ENCODE results near the gene CNKSR3.

The CNKSR3 gene

DNA sequence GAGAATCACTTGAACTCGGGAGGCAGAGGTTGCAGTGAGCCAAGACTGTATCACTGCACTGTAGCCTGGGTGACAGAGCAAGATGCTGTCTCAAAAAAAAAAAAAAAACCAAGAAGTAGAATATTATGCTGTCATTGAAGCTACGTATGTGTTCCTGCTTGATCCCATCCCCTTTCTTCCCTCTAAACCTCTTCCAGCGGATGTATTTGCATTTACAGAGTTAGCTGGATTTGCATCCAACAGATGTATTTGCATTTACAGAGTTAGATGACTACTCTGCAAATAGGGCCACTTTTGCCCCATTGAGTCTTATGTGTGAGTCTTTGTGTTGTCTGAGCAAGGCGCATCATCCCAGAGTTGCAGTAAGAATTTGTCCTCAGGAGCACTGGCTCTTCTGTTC, 128.9 kb downstream of the CNKSR3 start:
- no peak for DNase-seq (ENCODE audit: low spot score)

DNA sequence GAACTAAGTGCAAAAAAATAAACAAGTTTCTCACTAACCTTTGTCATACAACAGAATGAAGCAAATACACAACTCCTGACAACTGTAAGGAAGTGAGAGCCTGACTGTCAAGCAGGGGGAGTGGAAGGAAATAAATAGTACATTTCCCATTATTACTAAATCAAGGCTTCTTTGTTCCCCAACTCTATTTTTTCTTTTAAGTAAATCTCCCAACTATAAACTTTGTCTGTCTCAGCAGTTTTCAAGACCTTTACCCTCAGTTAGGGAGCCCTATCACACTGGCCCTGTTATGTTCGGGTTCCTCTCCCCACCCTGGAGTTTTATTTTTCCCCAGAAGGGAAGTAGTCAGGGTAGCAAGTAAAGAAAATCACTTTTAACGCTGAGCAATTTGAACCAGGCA, 129.7 kb downstream of the CNKSR3 start:
- no peak for DNase-seq (ENCODE audit: low spot score)

DNA sequence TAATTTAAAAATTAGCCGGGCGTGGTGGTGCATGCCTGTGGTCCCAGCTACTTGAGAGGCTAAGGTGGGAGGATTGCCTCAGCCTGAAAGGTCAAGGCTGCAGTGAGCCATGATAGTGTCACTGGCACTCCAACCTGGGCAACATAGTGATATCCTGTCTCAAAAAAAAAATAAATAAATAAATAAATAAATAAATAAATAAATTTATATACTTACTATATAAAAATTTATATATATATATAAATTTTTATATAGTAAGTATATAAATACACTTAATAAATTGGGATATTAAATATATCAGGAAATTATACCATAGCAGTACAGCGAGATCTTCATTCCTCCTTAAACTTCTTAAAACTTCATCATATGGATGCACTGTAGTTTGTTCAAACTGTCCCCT, 130.9 kb downstream of the CNKSR3 start:
- no peak for DNase-seq (ENCODE audit: low spot score)

DNA sequence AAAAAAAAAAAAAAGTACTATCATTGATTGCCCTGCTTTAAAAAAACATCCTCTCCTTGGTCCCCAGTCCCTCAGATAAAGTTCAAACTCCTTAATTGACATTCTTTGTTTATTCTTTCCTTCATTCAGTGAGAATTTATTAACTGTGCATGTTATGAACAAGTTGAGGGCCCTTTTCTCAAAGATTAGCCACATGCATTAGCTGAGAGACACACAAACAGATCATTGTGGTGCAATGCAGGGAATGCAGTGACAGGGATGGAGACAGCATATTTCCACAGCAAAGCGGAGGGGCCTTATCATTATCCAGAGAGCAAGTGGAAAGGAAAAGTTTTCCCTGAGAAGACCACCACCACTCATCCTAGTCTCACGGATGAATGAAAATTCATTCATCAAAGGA, 132.0 kb downstream of the CNKSR3 start:
- DNase-seq (ENCODE audit: low spot score), result peak; percentile 20

DNA sequence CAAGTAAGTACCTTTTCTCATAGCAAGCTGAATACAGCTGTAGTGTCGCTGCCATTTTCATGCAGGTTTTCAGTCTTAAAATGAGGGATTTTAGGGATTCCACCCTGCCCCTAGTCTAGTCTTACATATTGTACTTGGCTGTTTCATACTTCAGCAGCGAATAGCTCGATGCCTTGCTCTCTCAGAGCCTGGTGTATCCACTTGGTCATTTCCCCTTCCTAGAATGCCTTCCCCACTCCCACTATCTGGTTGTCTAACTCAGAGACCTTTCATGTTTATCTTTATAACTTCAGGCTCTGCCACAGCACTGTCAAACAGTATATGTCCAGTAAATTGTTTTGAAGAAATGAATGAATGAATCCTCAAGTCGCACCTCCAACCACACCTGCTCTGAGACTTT, 132.8 kb downstream of the CNKSR3 start:
- DNase-seq (ENCODE audit: low spot score), result no peak

DNA sequence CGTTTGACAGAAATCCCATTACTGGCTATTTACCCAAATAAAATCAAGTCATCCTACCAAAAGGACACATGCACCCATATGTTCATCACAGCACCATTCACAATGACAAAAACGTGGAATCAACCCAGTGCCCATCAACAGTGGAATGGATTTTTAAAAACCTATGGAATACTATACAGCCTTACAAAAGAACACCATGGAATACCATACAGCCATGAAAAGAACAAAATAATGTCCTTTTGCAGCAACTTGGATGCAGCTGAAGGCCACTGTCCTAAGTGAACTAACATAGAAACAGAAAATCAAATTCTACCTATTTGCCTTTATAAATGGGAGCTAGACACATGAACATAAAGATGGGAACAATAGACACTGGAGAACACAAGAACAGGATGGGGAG, 136.5 kb downstream of the CNKSR3 start:
- DNase-seq (ENCODE audit: low spot score), result no peak

DNA sequence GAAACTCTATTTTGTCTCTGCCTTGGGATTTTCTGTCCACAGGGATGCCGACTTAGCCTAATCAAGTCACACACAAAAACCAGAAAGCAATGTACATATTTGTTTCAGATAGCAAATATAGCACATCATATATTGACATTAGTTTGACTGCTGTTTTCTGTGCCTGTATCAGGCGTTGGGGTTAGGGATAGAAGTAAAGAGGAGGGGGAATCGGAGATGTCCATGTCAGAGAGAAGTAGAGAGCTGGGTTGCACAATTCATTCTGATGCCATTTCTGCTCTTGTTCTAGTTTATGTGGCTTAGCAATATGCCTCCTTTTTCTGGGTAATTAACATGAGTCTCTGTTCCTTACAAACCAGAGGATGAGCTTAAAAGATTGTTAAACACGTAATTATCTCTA, 139.2 kb downstream of the CNKSR3 start:
- DNase-seq (ENCODE audit: low spot score), result no peak

DNA sequence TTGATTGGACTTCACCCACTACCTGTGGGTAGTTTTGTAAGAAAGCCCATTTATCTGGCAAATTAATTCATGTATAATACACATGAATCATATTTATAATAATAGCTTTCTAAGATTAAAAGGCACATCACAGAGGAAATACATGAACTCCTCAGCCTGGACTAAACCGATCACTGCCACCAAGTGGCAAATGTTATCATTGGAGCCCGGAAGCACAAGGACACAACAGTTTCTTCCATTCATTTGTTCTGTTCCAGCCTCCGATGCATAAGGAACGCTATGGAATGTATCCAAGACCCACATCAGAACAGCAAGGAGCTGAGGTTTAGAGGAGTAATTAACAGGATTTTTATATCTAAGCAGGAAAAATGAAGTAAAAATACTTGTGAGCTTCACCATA, 139.9 kb downstream of the CNKSR3 start:
- DNase-seq (ENCODE audit: low spot score), result peak; percentile 45

DNA sequence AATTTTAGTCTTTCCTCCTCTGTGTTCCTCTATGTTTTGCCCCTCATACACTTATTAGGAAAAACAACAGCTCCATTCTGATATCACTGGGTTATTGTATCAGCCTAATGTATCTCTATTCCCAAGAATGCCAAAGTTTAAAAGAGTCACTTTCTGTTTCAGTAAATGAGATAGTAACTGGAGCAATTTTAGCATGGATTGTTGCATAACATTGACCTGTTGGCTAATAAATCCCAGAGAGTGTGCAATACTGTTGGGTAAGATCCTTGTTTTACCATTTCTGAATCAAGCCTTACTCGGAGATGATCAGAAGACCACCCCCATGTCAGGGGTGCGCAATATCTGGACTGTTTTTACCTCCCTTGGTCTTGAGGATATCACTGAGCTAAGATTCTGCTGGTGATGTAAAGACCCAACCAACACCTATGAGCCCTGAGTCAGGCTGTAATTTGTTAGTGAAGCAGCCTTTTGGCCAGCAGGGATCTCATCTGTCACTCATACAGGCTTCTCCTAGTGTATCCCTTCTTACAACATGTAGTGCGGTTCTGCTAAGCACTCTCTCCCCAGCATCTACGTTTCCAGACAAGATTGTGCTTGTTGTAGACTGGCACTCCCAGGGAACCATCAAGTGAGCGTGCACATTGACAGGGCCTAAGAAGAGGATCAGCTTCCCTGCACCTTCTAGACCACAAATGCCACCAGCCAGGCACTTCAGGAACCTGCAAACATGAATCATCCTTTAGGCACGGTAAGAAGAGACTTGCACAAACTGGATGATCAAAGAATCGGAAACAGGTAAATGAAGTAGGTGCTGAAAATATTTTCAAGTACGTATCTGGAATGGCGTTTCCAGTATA, 142.4 kb downstream of the CNKSR3 start:
- DNase-seq (ENCODE audit: low spot score), result no peak

DNA sequence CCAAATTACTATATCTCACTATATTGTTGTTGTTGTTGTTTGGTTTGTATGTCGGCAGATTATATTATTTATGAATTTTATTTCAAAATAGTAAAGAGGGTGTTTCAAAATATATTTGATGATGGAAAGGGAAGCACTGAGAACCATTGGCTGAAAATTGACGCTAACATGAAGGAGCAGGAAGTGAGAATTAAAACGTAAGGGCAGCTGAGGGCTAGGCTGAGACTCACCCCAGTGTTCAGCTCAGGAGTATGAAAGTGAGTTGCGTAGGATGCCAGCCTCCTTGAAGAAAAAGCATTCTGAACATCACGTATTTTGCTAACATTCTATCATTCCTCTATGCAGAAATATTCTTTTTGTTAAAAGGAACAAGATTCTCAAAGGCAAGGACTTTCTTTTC, 143.1 kb downstream of the CNKSR3 start:
- DNase-seq (ENCODE audit: low spot score), result no peak

DNA sequence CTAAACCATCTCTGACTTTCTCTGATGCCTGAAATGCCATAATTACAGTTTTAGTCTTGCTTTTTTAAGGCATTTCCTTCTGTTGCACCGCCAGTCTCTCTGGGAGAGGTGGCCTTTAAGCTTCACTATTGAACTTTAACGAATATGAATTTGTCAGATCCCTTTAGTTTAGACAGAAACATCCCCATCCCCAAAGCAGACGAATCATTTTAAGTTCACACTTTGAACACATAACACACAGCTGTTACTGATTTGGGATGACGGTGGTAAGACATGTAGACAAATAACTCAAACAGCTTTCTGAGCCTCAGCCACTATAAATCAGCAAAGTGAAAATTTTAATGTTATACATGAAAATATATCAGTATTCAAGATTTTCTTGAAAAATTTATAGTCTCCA, 146.7 kb downstream of the CNKSR3 start:
- no peak for DNase-seq (ENCODE audit: low spot score)

DNA sequence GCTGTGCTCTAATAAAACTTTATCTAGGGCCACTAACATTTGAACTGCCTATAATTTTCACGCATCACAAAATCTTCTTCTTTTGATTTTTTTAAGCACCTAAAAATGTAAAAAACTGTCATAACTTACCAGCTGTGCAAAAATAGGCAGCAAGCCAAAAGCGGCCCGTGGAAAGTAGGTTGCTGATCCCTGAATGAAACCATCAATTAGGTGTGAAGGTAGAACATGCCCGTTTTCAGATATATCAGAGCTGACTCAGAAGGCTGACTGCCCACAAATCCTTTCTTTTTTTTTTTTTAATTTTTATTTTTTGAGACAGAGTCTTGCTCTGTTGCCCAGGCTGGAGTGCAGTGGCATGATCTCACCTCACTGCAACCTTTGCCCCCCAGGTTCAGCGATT, 149.0 kb downstream of the CNKSR3 start:
- no peak for DNase-seq (ENCODE audit: low spot score)

DNA sequence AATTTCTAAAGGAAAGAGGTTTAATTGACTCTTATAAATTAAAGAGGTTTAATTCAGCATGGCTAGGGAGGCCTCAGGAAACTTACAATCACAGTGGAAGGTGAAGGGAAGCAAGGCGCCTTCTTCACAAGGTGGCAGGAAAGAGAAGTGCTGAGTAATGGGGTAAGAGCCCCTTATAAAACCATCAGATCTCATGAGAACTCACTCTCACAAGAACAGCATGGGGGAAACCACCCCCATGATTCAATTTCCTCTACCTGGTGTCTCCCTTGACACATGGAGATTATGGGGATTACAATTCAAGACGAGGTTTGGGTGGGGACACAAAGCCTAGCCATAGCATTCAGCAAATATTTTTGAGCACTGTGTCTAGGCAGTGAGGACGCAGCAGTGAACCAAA, 150.0 kb downstream of the CNKSR3 start:
- no peak for DNase-seq (ENCODE audit: low spot score)

DNA sequence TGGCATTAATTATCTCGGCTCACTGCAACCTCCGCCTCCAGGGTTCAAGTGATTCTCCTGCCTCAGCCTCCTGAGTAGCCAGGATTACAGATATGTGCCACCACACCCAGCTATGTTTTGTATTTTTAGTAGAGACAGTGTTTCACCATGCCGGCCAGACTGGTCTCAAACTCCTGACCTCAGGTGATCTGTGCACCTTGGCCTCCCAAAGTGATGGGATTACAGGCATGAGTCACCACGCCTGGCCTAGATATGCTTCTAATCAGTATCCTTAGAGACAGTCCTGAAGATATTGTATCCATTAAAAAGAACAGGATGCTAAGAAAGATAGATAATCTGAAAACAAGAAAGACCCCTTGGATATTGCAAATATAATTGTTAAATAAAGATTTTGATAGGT, 150.8 kb downstream of the CNKSR3 start:
- DNase-seq (ENCODE audit: low spot score), result no peak

DNA sequence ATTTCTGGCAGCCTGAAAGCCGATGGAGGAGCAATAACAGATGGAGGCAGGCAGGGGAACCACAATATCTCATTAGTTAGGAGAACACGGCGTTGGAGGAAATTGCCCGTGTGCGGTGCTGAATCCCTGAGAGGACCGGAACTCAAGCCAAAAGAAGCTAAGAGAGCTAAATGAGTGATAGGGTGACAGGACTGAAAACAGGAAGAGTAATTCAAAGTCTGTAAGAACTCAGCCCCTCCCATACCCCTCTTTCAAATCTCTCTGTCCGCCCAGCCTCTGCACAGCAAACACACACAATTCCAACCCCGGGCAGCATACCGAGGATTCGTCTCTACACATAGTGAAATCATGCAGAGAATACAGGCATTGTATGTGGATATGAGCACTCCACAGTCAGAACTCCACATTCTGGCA, 151.3 kb downstream of the CNKSR3 start:
- DNase-seq (ENCODE audit: low spot score), result peak; percentile 12

DNA sequence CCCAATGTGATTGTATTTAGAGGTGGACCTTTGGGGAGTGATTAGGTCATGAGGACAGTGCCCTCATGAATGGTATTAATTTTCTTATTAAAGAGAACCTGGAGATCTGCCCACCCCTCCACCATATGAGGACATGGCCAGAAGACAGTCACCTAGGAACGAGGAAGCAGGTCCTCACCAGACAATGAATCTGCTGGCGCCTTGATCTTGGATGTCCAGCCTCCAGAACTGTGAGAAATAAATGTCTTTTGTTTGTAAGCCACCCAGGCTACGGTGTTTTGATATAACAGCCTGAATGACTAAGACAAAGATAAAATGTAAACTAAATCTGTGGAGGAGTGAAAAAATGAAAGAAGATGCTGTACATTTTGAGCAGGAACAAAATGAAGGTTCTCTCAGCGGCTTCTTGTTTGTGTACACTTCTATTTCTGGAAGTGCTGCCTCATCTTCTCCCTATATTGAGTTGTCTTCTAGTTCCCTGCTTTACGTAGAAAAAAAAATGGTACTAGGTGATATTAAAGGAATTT, 152.4 kb downstream of the CNKSR3 start:
- no peak for DNase-seq (ENCODE audit: low spot score)

DNA sequence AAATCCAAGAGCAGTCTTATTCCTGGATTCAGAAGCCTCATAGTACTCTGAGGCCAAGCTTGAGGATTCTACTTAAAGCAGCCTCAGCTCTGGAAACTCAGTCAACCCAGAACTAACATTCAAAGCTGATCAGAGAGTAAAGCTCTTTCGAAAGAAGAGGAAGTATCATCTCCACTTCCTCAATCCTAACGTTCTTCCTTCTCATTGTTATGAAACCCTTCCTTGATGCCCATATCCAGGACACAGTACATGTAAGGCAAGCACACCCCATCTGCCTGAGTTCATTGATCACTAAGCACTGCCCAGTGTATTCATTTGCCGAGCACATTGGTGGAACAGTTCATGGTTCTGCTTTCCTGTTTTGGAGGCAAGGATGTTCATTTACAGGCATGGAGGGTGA, 153.8 kb downstream of the CNKSR3 start, which contains the start of gene IPCEF1:
Gene IPCEF1, minus strand, starts transcription at position 114 of the 400 bp plus-strand sequence. CDS start 90,856 bp downstream, outside the sequence.
- no peak for DNase-seq (ENCODE audit: low spot score)

DNA sequence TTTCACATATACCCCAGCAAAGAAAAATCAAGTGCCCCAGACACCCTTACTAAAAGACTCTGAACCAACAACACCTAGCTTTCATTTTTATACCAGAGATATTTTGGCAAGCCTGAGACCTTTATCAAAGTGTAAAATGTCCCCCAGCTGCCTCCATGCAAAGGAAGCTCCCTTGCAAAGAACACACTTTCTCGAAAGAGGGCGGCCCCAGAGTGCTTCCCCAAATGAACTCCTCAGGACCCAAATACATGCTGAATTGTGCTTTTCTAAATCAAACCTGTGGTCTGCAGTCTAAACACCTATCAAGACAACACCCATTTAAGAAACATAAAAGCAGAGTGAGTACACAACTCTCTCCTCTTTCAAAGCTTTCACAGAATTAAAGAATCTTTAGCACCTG, 154.4 kb downstream of the CNKSR3 start:
- no peak for DNase-seq (ENCODE audit: low spot score)

DNA sequence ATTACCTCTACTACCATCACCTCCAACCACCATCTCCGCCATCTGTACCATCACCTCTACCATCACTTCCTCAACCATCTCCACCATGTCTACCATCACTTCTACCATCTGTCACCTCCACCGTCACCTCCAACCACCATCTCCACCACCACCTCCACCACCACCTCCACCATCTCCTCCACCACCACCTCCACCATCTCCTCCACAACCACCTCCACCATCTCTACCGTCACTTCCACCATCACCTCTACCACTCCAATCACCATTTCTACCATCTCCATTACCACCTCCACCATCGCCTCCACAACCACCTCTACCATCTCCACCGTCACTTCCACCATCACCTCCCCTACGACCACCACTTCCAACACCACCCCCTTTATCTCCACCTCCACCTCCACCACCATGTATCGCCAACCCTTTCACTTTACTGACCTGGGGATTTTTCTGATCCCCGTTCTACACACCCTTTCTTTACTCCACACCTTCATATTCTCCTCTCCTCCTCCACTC, 156.2 kb downstream of the CNKSR3 start:
- DNase-seq (ENCODE audit: low spot score), result no peak

DNA sequence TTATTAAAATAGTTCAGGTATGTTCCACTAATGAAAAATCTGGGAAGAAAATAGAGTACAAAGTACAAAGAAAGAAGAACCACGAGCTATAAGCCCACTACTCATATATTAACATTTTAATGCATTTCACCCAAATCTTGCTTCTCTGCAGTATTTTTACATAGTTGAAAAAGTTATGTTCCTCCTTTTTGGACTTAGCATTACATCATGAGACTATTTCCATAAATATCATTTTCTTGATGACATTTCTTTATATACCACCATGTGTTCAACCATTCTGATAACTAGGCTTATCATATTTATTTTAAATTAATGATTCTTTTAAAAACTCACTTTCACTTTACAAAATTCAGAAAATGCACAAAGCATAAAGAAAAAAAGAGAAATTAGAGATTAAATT, 156.9 kb downstream of the CNKSR3 start:
- DNase-seq (ENCODE audit: low spot score), result no peak

DNA sequence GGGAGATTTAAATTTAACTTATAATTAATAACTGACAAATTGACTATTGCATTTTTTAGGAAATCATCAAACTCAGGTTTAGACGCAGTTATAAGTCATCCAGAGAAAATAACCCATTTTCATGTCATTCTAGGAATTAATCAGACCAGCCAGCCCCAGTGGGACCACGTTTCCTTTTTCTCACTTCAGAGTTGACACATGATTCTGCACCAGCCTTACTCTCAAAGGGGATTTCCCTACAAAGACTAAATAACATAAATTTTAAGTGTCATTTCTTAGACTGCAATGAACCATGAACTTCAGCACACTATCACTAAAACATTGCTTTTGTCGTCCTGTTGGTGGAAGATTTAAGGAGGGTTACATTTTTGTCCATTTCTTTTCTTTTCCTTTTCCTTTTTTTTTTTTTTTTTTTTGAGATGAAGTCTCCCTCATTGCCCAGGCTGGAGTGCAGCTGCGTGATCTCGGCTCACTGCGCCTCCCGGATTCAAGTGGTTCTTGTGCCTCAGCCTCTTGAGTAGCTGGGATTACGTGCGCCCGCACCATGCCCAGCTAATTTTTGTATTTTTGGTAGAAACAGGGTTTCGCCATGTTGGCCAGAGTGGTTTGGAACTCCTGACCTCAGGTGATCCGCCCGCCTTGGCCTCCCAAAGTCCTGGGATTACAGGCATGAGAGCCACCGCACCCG, 157.4 kb downstream of the CNKSR3 start:
- DNase-seq (ENCODE audit: low spot score), result no peak

DNA sequence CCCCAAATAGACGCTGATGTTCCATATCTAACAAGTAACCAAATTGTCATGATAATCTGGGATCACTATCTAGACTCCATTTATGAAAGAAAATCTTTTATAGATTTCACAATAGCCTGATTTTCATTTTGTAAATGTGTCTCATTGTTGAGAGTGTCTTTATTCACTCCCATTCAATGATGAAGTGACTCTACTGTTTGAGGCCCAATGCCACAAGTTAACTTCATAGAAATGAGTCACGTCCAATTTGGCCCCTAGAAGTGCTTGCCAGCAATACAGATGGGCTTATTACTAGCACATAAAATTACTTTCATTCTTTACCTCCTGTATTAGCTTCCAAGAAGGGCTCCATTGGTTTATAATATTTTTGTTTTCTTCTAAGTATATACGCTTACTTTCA, 160.2 kb downstream of the CNKSR3 start:
- no peak for DNase-seq (ENCODE audit: low spot score)

DNA sequence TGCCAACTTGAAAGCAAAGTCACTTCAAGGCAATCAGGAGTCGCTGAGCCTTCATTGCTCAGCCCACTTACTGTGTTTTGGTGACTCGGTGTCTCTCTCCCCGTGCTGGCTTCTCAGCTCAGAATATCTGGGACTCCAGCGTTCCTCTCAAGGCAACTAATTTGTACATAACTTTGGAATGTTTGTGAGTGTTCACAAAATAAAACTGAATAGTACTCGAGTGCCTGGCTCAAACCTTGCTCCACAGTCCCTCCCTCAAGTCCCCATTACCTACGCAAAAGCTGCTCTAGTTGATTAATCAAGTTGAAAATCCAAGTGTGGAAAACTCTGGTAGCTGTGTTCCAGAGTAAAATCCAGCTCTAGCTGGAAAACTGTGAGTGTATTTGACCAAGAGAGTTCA, 162.5 kb downstream of the CNKSR3 start:
- no peak for DNase-seq (ENCODE audit: low spot score)

Measured in AG08396 (cell line).